GM19455 (cell line): ENCODE data around the gene ANKRD30A.
"Not testable (repeated sequence)": the region's sequence is repeated elsewhere in the genome, so short reads cannot be mapped to it uniquely, and the experiment has no call there.

Source experiments
- ATAC-seq: cut with Tn5 transposase; IDR thresholded peaks from one replicate; pipeline ENCODE4 v1.9.1; 2021; ENCODE audit not compliant: unreplicated experiment

The ANKRD30A gene

DNA sequence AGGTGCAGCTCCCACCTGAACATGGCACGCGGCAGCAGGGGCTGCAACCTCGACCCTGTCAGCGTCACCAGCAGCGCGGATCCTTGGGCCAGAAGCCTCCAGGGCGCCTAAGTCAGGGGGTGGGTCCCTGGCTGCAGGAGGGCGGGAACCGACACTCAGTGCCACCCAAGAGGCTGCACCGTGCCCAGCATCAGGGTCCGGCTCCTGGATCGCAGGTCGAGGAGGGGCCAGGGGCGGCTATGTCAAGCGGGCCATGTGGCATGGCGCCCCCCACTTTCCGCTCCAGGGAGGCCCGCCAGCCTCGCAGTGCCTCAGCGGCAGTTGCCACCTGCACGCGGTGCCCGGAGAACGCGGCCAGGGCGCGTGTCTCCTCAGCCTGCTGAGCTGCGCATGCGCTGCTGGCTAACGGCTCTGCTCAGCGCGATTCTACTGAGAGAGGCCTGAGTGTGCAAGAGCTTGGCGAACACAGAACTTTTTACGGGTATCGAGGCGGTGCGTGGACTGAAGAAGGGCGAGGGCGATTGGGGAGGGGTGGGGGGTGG lies at the start of gene ANKRD30A:
Gene ANKRD30A, plus strand, starts transcription at position 408 of the 542 bp plus-strand sequence. CDS start 190 bp downstream, outside the sequence.
- no peak for ATAC-seq

DNA sequence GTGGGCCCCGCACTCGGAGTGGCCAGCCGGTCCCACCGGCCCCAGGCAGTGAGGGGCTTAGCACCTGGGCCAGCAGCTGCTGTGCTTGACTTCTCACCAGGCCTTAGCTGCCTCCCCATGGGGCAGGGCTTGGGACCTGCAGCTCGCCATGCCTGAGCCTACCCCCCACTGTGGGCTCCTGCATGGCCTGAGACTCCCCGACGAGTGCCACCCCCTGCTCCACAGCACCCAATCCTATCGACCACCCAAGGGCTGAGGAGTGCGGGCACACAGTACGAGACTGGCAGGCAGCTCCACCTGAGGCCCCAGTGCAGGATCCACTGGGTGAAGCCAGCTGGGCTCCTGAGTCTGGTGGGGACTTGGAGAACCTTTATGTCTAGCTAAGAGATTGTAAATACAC lies 49.3 kb upstream of the ANKRD30A start:
- ATAC-seq: not testable (repeated sequence)

DNA sequence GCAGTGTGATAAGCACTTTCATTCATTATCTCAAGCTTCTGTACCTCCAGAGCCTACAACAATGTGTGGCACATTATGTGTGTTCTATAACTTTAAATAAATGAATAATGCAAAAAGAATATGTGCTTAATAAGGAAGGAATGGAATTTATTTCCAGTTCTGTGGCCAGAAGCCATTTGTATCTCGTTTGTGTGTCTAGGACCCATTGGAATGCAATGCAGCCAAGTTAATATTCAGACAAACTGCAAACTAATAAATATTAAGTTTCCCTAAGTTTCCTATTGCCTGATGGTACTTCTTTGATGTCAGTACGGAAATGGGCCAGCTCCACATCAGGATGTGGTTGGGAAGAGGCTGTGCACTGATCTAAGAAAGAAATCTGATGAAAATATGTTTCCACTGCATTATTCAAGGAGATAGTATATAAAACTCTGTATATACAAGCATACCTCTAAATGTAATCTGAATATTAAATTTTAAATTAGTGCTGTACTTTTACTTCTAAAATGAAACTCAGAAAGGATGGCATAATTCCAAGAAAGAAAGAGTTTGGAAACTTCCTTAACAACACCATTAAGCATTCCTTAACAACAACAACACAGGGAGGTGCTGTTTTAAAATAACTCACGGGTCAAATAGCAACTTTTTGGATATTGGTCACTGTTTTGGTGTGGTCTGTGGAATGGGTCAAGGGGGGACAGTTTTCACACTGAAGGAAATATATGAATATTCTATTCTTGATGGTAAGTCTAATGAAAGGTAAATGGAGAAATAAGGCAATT lies 29.4 kb upstream of the ANKRD30A start:
- no peak for ATAC-seq

DNA sequence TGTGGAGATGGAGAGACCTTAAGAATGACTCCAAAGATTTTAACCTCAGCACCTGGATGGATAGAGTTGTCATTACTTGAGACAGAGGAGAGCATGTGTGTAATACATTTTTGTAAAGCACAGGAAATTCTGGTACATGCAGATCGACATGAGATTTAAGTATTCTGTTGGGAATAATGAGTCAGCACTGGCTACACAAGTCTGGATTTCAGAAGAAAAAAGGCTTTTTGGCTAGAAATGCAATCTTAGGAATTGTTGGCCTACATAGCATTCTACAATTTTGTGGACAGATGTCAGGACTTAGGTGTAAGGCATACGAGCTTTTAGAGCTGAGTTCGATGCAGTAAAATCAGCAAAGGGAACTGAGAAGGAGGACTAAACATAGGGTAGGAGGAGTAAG lies 24.1 kb upstream of the ANKRD30A start:
- no peak for ATAC-seq

- ATAC-seq: no peak
These were observed 16.4 kb upstream of the ANKRD30A start for GRCh38 chr10:37109000-37109399.

GRCh38 chr10:37124532-37124931 lies 866 bp upstream of the ANKRD30A start:
- no peak for ATAC-seq

DNA sequence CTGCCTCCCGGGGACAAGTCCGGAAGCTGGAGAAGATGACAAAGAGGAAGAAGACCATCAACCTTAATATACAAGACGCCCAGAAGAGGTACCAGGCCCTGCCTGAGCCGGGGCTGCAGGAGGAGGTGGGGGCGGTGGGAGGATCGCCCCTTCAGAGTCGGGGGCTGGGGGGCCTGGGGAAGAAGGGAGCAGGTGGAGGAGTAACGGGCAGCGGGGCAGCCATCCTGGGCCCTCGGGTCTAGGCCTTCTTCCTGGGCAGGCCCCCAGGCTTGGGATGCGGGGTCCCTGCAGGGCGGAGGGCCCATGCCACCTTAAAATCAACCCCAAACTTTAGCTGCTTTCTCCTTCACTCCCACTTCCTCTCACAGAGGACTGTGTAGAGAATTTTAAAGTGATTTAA lies 523 bp downstream of the ANKRD30A start:
- no peak for ATAC-seq

DNA sequence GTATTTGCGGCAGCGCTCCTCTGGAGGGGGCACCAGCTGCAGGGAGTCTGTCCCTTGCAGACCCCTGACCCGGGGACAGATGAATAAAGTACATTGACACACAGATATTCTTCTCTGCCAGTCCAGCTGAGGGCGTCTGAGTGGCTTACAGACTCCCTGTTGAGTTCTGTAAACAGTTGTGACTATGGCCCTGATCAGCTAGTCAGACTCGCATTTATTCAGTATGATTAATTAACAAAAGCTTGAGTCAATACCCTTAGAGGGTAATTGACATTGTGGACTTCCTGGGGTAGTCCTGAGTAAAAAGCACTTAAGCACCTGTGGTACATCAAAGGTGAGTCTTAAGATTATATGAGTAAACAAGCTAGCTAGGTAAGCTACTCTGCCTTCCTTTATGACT lies 21.0 kb downstream of the ANKRD30A start:
- ATAC-seq: no peak

GRCh38 chr10:37162430-37162829 lies 37.0 kb downstream of the ANKRD30A start:
- ATAC-seq: not testable (repeated sequence)

GRCh38 chr10:37171945-37172344 lies 46.5 kb downstream of the ANKRD30A start:
- not testable (repeated sequence) for ATAC-seq

- not testable (repeated sequence) for ATAC-seq
These were observed 52.9 kb downstream of the ANKRD30A start for GRCh38 chr10:37178296-37178695.

DNA sequence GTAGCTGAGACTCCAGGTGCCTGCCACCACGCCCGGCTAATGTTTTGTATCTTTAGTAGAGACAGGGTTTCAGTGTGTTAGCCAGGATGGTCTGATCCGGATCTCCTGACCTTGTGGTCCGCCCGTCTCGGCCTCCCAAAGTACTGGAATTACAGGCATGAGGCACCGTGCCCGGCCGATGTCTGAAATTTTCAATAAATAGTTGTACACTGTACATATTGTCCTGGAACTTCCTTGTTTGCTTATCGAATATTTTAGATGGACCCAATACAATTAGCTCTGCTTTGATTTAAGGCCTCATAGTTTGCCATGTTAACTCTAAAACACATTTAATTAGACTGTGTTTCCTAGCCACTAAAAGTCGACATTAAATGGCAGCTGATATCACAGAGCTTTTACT lies 57.3 kb downstream of the ANKRD30A start:
- not testable (repeated sequence) for ATAC-seq

GRCh38 chr10:37206132-37206531 lies 80.7 kb downstream of the ANKRD30A start:
- ATAC-seq: no peak

DNA sequence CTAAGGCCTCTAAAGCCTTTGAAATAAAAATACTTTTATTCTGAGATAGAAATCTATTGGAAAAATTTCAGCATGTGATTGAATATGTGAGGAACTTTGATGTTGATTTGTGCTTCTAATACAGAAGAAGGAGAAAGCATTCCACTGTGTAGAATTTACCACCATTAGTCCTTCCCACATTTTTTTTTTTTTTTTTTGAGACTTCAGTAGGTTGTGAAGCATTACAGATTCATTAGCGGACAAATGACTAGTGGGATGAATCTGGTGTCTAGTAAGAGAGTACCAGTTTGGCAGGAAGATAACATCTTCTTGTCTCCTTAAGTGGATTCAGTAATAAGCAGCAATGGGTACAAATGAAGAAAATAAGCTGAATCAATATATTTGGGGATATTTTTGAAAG lies 95.5 kb downstream of the ANKRD30A start:
- no peak for ATAC-seq

GRCh38 chr10:37222046-37222445 lies 96.6 kb downstream of the ANKRD30A start:
- ATAC-seq: no peak

- no peak for ATAC-seq
These were observed 99.8 kb downstream of the ANKRD30A start for GRCh38 chr10:37225163-37225562.

- no peak for ATAC-seq
These were observed 101.1 kb downstream of the ANKRD30A start for GRCh38 chr10:37226524-37226923.

GRCh38 chr10:37234692-37235091 lies 109.3 kb downstream of the ANKRD30A start:
- ATAC-seq: no peak

DNA sequence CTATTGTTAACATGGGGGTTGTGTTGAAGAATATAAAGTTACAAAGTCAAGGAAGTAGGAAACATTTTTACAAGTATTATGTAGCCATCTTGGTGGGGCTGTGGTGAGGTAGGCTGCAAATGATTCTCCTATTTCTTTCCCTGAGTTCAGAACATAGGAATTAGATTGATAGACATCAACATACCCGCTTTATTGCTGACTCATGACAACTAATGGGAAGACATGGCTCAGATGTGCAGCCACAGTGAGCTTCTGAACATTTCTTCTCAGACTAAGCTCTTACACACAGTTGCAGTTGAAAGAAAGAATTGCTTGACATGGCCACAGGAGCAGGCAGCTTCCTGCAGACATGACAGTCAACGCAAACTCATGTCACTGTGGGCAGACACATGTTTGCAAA lies 110.7 kb downstream of the ANKRD30A start:
- no peak for ATAC-seq

- no peak for ATAC-seq
These were observed 114.8 kb downstream of the ANKRD30A start for GRCh38 chr10:37240223-37240622.

DNA sequence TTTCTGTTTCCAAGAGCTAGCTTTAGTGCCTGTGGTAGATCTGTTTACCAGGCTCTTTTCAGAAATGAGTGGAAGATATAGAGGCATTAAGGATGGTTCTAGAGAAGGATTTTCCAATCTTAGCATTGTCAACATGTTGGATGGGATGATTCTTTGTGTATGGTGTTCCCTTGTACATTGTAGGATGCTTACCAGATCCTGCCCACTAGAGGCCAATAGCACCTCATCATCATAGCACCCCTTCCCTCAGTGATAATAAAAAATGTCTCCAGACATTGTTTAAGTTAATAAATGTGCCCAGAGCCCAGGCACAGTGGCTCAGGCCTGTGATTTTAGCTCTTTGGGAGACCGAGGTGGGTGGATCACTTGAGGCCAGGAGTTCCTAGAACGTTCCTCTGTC lies 121.2 kb downstream of the ANKRD30A start:
- ATAC-seq: no peak

DNA sequence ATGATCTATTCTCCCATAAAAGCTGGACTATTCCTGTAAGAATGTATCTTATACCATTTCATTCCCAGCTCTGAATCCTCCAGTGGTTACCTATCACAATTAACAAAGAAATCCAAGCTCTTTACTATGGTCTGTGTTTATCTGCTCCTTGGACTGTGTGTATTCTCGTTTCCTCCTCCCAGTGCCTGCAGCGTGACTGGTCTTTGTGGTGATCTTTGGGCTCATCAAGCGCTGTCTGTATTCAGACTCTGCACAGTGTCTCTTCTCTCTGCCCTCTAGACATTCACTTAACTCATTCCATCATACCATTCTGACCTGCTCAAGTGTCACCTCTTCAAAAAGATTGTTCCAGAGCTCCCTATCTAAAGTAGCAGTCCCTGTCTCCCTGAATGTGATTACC lies 130.4 kb downstream of the ANKRD30A start:
- ATAC-seq: not testable (repeated sequence)

DNA sequence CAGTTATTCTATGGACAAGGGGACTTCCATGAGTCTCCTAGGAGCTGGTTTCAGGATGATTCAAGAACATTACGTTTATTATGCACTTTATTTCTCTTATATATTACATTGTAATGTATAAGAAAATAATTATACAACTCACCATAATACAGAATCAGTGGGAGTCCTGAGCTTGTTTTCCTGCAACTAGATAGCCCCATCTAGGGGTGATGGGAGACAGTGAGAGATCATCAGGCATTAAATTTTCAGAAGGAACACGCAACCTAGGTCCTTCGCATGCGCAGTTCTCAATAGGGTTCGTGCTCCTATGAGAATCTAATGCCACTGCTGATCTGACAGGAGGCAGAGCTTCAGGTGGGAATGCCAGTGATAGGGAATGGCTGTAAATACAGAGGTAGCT lies 137.9 kb downstream of the ANKRD30A start:
- no peak for ATAC-seq
